ENCODE data around the gene CRYBB1. TPM values are rescaled to one million over a fixed set of nuclear protein-coding genes. Genes with fewer than 3 reads are reported as not detected.

Gene CRYBB1
- total and polyA plus RNA-seq, 2 of the 13 experiments (the other 11 are each of a cell fraction or from before 2014, with no cell fraction given), result not detected

- POLR2A ChIA-PET, result no interaction called here
- Histone ChIP-seq H3K9me3 (ENCODE audit: low read length) (no peaks in the 10 kb centered on the region), H4K20me1 (ENCODE audit: insufficient read depth, low read length) (no peaks in the 10 kb centered on the region), H3K4me1 (ENCODE audit: insufficient read depth, low read length) (peaks cover 26% of the 10 kb centered on the region), H3K79me2 (ENCODE audit: insufficient read depth, low read length) (peaks cover 10% of the 10 kb centered on the region), H2AFZ (ENCODE audit: low read length) (no peak overlapping the region), H3K27me3 (ENCODE audit: control insufficient read depth in 1 of 2, insufficient read depth in 2 of 2, low read length in 2 of 2) (peaks cover 0 to 7% of the 10 kb centered on the region in 2 experiments; a peak in 1 of 5 replicates), H3K36me3 (replicated peaks in 1 of 2; ENCODE audit: control insufficient read depth in 1 of 2, insufficient read depth in 2 of 2, low read length in 2 of 2) (no peaks in the 10 kb centered on the region), H3K9ac (ENCODE audit: insufficient read depth, low read depth, low read length) (no peak overlapping the region), H3K4me2 (ENCODE audit: low read depth, low read length) (no peak overlapping the region), H3K4me3 (replicated peaks in 1 of 3; ENCODE audit: insufficient read depth in 1 of 3, low read depth in 2 of 3, low read length in 3 of 3) (no peak overlapping the region), H3K27ac (ENCODE audit: extremely low read length, insufficient read depth, low read length) (no peak overlapping the region)
- ATAC-seq, result no peak
- in situ Hi-C loops (cut with HindIII; ENCODE audit: extremely low pct_ligation_motif_present, low pct_unique_long_range_greater_than_20kb) (no loop called here), intact Hi-C loops (cut with micrococcal nuclease; ENCODE audit: unreplicated experiment) (loop anchor here (5.0 kb wide), 1 partner anchor 80 kb away; the partner anchor contains the start of gene TFIP11)
- BruUV-seq (replicated peaks), result no TSS peak
- 26% methylated on average over 4 of the region's 4 CpGs for WGBS (ENCODE audit: low lambda C conversion rate)
- no peak for DNase-seq (ENCODE audit: low spot score)
- TF ChIP-seq ZFP91 (CRISPR knock-in tag; IDR thresholded peaks at IDR 0.05; ENCODE audit: borderline replicate concordance) (no peak), HDAC2 (CRISPR knock-in tag; IDR thresholded peaks at IDR 0.05) (no peak), ZKSCAN5 (CRISPR knock-in tag; IDR thresholded peaks at IDR 0.05) (0 out of 2 replicates have a peak, but pooled peaks have one; percentile 52), SRF (IDR thresholded peaks at IDR 0.05; ENCODE audit: low read depth, low read length) (no peak), RBM22 (optimal IDR thresholded peaks at IDR 0.05; ENCODE audit: low read length) (no peak), PAWR (CRISPR knock-in tag; IDR thresholded peaks at IDR 0.05; ENCODE audit: borderline replicate concordance) (no peak), ZNF720 (CRISPR knock-in tag; IDR thresholded peaks at IDR 0.05) (no peak), NCOA2 (CRISPR knock-in tag; IDR thresholded peaks at IDR 0.05) (no peak)
- no peak for FAIRE-seq
- CTCF ChIA-PET (ENCODE audit: low intra/inter-chr PET ratio, low total read pairs), result no interaction called here
Measured at GRCh38 chr22:26592421-26592891, 25.4 kb downstream of the CRYBB1 start.
